DLD1 (cell line): ENCODE results near the gene LIN37.

Experiments
- in situ Hi-C: cut with HindIII; loops from 2 replicates; pipeline ENCODE4 v1.10.0; 2017; ENCODE audit warnings: low sequenced_read_pairs

LIN37 gene

GRCh38 chr19:35734273-35734672, 14.1 kb upstream of the LIN37 start:
- in situ Hi-C loops: no loop called here

DNA sequence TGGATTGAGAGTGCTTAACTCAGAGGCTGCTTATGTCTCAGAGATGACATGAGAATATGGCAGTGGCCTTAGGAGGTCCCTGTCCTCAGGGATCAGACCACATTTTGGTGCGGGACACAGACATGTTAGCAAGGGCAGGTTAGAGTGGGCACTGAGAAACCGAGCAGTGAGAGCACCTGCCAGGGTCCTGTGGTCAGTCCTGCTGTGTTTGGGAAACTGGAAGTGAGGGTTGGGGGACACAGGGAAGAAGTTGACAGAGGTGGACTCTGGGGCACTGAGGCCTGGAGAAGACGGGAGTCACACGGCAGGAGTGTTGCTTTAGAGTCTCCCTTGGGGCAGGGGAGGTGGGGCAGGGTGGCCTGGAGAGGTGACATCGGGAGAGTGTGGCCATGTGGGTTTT, 13.5 kb upstream of the LIN37 start:
- in situ Hi-C loops: no loop called here

GRCh38 chr19:35736913-35737886, 11.2 kb upstream of the LIN37 start:
- in situ Hi-C loops: no loop called here

DNA sequence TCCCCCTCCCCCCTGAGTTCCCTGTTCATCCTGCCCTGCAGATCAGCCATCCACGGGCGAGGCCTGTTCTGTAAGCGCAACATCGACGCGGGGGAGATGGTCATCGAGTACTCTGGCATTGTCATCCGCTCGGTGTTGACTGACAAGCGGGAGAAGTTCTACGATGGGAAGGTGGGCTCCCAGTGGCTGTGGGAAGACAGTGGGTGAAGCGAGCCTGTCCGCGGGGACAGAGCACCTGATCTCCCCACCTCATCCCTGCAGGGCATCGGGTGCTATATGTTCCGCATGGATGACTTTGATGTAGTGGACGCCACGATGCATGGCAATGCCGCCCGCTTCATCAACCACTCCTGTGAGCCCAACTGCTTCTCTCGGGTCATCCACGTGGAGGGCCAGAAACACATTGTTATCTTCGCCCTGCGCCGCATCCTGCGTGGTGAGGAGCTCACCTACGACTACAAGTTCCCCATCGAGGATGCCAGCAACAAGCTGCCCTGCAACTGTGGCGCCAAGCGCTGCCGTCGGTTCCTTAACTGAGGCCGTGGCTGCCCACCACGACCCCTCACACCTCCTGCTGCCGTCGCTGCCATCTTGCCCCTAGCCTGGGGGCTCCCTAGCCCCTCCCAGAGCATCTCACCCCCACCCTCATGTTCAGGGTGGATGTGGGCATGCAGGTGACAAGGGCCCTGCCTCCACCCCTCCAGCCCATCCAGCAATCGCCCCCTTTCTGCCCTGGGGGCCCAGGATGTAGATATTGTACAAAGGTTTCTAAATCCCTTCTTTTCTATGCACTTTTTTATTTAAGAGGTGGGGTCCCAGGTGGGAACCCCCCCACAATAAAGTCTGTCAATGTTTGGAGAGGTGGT, 10.1 kb upstream of the LIN37 start:
- in situ Hi-C loops: no loop called here

DNA sequence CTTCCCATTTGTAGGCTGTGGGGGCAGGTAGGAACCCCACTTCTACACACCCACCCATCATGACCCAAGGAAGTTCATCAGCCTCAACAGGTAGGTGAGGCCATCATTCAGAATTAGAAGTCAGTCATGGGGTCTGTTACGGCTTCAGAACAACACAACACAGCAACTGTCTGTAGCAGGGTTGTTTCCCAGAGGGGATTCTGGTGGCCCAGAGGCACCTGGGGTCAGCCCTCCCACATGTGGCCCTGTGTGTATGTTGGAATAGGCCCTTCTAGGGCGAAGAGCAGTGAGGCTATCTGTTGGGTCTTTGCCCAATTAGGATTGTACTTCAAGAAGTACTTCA, 9.5 kb upstream of the LIN37 start:
- in situ Hi-C loops: no loop called here

DNA sequence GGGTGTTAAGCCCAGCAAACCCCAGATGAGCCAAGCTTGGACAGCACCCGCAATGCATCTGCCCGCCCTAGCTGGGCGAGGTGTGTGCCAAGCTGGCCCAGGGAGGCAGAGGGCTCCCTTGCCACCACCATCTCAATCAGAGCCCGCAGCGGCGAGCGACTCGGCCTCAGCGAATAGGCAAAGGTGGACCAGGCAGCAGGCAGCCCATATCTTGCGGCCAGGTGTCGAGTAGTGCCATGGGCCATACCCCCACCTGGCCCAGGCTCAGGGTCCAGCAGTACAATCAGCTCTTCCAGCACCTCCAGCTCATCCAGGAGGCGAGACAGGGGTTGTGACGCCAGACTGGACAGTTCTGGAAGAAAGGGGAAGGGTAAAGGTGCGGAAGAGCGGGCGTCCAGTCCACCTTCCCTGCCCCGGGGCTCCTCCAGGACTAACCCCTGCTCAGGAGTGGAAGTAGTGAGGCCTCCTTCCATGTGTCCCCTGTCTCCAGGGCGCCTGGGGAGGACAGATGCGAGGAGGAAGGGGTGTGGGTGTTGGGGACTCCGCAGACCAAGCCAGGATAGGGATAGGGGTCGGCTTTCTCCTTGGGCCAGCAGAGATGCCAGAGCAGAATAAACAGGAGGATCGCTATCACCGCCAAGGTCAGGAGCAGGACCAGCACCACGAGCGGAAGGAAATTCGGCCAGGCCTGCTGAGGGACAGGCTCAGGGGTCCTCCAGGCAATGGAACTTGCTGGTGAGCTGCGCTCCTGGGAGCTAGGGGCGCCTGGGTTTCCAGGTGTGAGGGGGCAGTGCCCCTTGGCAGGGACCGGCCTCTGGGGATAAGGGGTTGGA, 8.9 kb upstream of the LIN37 start:
- in situ Hi-C loops: no loop called here

GRCh38 chr19:35740108-35740422, 8.3 kb upstream of the LIN37 start:
- in situ Hi-C loops: no loop called here

- in situ Hi-C loops: no loop called here
These were observed 7.8 kb upstream of the LIN37 start for GRCh38 chr19:35740423-35741202.

GRCh38 chr19:35741203-35741515, 7.2 kb upstream of the LIN37 start:
- in situ Hi-C loops: no loop called here

DNA sequence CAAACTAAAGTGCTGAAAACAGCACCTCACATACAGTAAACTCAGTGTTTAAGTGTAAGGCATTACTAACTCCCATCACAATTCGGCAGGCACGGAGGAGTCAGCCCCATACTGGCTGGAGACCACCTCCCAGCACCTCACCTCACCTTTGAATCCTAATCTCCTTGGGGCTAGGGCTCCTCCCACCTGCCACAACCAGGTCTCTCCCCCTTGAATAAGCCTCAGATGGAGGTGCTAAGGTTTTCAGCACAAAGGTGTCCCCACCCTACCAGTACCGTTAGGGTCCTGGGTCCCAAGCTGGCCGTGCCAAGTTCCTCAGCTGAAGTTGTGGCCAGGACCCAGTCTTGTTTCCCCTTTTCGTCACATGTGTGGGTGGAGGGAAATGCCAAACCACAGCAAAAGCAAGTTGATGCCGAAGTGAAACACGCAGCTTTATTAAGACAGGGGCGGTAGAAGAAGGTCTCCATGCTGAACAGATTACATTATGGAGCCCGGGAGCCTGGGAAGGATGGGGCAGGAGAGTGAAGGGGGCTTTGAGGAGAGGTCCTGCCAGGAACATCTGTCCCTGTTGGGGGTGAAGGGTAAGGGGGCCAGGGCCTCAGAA, 6.2 kb upstream of the LIN37 start, which contains the start of gene IGFLR1:
TSS of gene IGFLR1 (minus strand) at position 332 of the 604 bp plus-strand sequence. CDS start 1,272 bp downstream, outside the sequence.
- in situ Hi-C loops: no loop called here

DNA sequence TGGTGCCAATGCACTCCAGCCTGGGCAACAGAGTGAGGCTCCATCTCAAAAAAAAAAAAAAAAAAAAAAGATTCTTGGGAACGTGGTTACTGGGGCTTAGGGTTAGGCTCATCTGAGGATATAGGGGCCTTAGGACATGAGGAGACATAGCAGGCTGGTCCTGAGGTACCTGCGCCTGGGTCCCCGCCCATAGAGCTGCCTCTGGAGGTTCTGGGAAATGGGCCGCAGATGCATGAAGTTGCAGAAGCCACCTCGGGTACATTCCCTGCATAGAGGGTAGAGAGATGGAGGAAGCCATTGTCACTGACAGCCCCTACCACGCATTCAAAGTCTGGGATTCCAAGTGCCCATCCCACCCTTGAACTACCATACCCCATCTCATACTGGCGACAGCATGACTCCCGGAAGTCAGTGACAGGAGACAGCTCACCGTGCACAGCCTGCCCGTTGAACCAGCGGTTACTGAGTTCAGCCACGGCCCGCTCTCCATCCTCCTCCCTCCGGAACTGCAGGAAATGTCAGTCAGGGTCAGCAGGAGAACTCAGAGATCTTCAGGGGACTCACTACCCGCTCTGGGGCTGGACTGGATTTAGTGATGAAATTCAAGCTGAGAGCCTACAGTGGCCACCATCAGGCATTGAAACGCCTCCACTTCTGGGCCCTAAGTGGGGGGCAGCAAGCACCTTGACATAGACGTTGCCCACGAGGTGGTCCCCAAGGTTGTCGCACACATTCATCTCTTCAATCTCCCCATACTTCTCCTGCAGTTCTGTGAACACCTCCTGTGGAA, 4.5 kb upstream of the LIN37 start:
- in situ Hi-C loops: no loop called here

- in situ Hi-C loops: no loop called here
These were observed 3.7 kb upstream of the LIN37 start for GRCh38 chr19:35744430-35745327.

DNA sequence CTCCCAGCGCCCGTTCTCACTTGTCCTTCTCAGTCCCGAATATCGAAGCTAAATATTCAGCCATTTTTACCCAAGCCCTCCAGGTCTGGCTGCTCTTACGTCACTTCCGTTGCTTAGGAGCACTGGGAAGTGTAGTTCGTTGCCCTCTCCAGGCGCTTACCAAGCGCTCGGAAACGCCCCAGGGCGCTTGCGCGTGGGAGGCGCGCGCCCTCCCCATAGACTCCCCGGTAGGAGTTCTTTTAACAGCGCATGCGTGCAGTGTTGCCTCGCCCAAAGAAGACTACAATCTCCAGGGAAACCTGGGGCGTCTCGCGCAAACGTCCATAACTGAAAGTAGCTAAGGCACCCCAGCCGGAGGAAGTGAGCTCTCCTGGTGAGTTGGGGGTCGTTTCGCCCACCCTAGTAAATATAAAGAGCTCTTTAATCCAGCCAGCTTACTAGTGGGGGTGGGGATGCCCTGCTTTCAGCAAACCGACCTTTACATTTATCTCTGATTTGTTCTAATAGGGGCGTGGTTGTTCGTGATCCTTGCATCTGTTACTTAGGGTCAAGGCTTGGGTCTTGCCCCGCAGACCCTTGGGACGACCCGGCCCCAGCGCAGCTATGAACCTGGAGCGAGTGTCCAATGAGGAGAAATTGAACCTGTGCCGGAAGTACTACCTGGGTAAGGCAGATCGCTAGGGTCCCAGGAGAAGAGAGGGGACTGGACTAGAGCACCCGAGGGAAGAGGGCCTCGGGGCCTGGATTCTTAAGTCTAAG, 2.9 kb upstream of the LIN37 start, which contains the start of the genes PSENEN and U2AF1L4:
TSS of gene PSENEN (plus strand) at position 324 of the 759 bp plus-strand sequence. CDS start at position 604, 280 bp downstream.
TSS of gene U2AF1L4 (minus strand) at position 91 of the 759 bp plus-strand sequence. CDS start at position 64, 27 bp downstream.
- in situ Hi-C loops: no loop called here

DNA sequence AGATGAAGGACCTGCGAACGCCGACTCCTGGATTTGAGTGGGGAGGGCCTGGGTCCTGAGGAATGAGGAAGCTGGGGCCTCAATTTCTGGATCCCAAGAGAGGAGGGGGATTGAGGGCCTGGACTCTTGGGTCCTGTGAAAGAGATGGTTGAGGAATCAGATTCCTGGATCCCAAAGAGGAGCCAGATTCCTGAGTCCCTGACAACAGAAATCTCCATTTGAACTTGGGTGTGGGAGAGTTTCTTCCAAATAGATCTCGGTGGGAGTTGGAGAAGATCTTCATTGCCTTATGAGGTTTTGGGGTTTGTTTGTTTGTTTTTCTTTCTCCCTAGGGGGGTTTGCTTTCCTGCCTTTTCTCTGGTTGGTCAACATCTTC, 2.3 kb upstream of the LIN37 start:
- in situ Hi-C loops: no loop called here

- in situ Hi-C loops: no loop called here
These were observed 1.8 kb upstream of the LIN37 start for GRCh38 chr19:35746531-35746930.

- in situ Hi-C loops: no loop called here
These were observed 1.8 kb downstream of the LIN37 start for GRCh38 chr19:35750167-35750566.
